ENCODE data around the gene RAC2.

RAC2 gene

DNA sequence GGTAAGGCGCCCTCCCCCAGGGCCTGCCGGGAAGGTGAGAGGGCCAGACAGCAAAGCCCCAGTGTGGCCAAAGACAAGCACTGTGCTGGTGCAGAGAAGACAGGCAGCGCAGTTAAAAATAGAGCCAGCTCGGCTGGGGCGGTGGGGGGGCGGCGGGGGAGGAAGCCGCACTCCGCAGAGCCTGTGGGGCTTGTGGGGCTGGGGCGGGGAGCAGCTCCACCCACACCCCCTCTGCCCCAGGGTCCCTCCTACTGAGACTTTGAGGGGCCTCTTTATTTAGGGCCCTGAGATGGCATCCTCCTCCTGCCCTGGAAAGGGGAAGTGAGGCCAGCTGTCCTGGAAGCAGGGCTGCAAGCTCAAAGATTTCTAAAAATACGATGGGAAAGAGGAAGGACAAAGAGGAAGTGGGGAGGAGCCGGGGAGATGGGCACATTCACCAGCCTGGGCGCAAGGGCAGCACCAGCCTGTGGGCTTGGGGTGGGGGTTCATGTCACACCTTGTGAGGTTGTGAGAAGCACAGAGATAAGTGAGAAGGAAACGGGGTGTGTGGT is 40.8 kb upstream of the RAC2 start:
- Histone ChIP-seq H3K36me3 (ENCODE audit: insufficient read depth, low read length) (no peaks in the 10 kb centered on the region; the same call in 1 of the 2 replicates), H3K9me3 (ENCODE audit: low read length) (no peaks in the 10 kb centered on the region; the same call in 1 of the 2 replicates), H3K9me2 (ENCODE audit: low read depth, low read length) (no peaks in the 10 kb centered on the region), H3K4me3 (ENCODE audit: low read depth, low read length, poor library complexity, severe bottlenecking) (peak overlapping the region; percentile 55), H3K9ac (ENCODE audit: low read length) (peak overlapping the region; percentile 30; the same call in 1 of the 2 replicates), H3K79me2 (ENCODE audit: insufficient read depth, low read length) (no peaks in the 10 kb centered on the region), H4K20me1 (ENCODE audit: insufficient read depth, low read length) (no peaks in the 10 kb centered on the region), H3K27me3 (ENCODE audit: insufficient read depth, low read length) (peaks cover 6% of the 10 kb centered on the region; the same call in 1 of the 2 replicates), H3K27ac (ENCODE audit: low read depth, low read length, poor library complexity, severe bottlenecking) (peak overlapping the region; percentile 71), H3K4me1 (ENCODE audit: insufficient read depth, low read length, severe bottlenecking) (peaks cover 33% of the 10 kb centered on the region), H2AFZ (ENCODE audit: low read length) (no peak overlapping the region), H3K4me2 (ENCODE audit: low read length) (peak overlapping the region; percentile 57), H3F3A (ENCODE audit: insufficient read depth, low read length) (no peaks in the 10 kb centered on the region)
- TF ChIP-seq EZH2 (IDR thresholded peaks at IDR 0.05; ENCODE audit: borderline replicate concordance, low read length): no peak
- TF ChIP-seq, protein P1, sequence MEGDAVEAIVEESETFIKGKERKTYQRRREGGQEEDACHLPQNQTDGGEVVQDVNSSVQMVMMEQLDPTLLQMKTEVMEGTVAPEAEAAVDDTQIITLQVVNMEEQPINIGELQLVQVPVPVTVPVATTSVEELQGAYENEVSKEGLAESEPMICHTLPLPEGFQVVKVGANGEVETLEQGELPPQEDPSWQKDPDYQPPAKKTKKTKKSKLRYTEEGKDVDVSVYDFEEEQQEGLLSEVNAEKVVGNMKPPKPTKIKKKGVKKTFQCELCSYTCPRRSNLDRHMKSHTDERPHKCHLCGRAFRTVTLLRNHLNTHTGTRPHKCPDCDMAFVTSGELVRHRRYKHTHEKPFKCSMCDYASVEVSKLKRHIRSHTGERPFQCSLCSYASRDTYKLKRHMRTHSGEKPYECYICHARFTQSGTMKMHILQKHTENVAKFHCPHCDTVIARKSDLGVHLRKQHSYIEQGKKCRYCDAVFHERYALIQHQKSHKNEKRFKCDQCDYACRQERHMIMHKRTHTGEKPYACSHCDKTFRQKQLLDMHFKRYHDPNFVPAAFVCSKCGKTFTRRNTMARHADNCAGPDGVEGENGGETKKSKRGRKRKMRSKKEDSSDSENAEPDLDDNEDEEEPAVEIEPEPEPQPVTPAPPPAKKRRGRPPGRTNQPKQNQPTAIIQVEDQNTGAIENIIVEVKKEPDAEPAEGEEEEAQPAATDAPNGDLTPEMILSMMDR (IDR thresholded peaks at IDR 0.05; ENCODE audit: low read length): no peak

- Histone ChIP-seq H3K4me1 (ENCODE audit: insufficient read depth, low read length, severe bottlenecking) (peaks cover 33% of the 10 kb centered on the region), H3K9me2 (ENCODE audit: low read depth, low read length) (no peaks in the 10 kb centered on the region), H3K27ac (ENCODE audit: low read depth, low read length, poor library complexity, severe bottlenecking) (peak overlapping the region; percentile 71), H3K9ac (ENCODE audit: low read length) (peak overlapping the region; percentile 30; the same call in 1 of the 2 replicates), H3K36me3 (ENCODE audit: insufficient read depth, low read length) (no peaks in the 10 kb centered on the region; the same call in 1 of the 2 replicates), H3K4me3 (ENCODE audit: low read depth, low read length, poor library complexity, severe bottlenecking) (peak overlapping the region; percentile 55), H3K79me2 (ENCODE audit: insufficient read depth, low read length) (no peaks in the 10 kb centered on the region), H2AFZ (ENCODE audit: low read length) (no peak overlapping the region), H3K9me3 (ENCODE audit: low read length) (no peaks in the 10 kb centered on the region; the same call in 1 of the 2 replicates), H3F3A (ENCODE audit: insufficient read depth, low read length) (no peaks in the 10 kb centered on the region), H4K20me1 (ENCODE audit: insufficient read depth, low read length) (no peaks in the 10 kb centered on the region), H3K4me2 (ENCODE audit: low read length) (peak overlapping the region; percentile 57), H3K27me3 (ENCODE audit: insufficient read depth, low read length) (peaks cover 6% of the 10 kb centered on the region; the same call in 1 of the 2 replicates)
- TF ChIP-seq, protein P1 (IDR thresholded peaks at IDR 0.05; ENCODE audit: low read length): no peak
These were observed 40.2 kb upstream of the RAC2 start for GRCh38 chr22:37284126-37284804.

DNA sequence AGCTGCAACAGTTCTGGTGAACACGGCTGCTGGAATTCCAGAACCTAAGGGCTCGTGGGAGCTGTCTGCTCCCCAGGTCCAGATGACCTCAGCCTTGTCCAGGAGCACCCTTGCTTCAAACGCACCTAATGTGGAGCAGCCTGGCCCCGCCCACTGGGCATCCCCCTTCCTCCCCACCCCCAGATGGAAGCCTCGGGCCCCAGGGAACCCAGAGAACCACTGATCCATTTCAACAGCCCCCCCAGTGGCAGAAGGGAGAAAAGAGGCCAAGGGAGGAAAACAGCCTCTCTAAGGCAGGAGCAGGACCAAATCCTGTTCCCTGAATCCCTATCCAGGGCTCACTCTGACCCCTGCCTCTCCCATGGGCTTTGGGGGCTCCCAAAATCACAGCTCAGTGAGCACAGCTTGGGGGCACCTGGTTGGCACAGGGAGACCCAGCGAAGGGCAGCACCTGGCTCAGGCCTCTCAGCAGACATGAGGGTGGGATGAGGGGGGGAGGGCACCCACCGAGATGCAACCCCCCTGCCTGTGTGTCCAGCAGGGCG is 39.4 kb upstream of the RAC2 start:
- H3K27me3 ChIP-seq (ENCODE audit: insufficient read depth, low read length): peaks cover 11% of the 10 kb centered on the region; the same call in 1 of the 2 replicates
- H3K4me3 ChIP-seq (ENCODE audit: low read depth, low read length, poor library complexity, severe bottlenecking): peak overlapping the region; percentile 55
- H4K20me1 ChIP-seq (ENCODE audit: insufficient read depth, low read length): no peaks in the 10 kb centered on the region
- H3K27ac ChIP-seq (ENCODE audit: low read depth, low read length, poor library complexity, severe bottlenecking): peak overlapping the region; percentile 71
- TF ChIP-seq, protein P1 (IDR thresholded peaks at IDR 0.05; ENCODE audit: low read length): peak; percentile 6; the same call in 1 of the 2 replicates
- TF ChIP-seq EZH2 (IDR thresholded peaks at IDR 0.05; ENCODE audit: borderline replicate concordance, low read length): no peak
- no peaks in the 10 kb centered on the region; the same call in 1 of the 2 replicates for H3K9me3 ChIP-seq (ENCODE audit: low read length)
- H3F3A ChIP-seq (ENCODE audit: insufficient read depth, low read length): no peaks in the 10 kb centered on the region
- peak overlapping the region; percentile 30; the same call in 1 of the 2 replicates for H3K9ac ChIP-seq (ENCODE audit: low read length)
- H3K4me1 ChIP-seq (ENCODE audit: insufficient read depth, low read length, severe bottlenecking): peaks cover 33% of the 10 kb centered on the region
- H3K4me2 ChIP-seq (ENCODE audit: low read length): peak overlapping the region; percentile 57
- no peaks in the 10 kb centered on the region for H3K79me2 ChIP-seq (ENCODE audit: insufficient read depth, low read length)
- no peaks in the 10 kb centered on the region for H3K9me2 ChIP-seq (ENCODE audit: low read depth, low read length)
- no peak overlapping the region for H2AFZ ChIP-seq (ENCODE audit: low read length)
- no peaks in the 10 kb centered on the region; the same call in 1 of the 2 replicates for H3K36me3 ChIP-seq (ENCODE audit: insufficient read depth, low read length)
